H9 (cell line): ENCODE measurements around the gene TERB1. TPM values are rescaled to one million over a fixed set of nuclear protein-coding genes. Genes with fewer than 3 reads are reported as not detected.

Source experiments
- DNase-seq: peaks from one replicate; pipeline ENCODE4 v3.0.0-alpha.2; 2017
- H2AFZ ChIP-seq: one replicate; pipeline ENCODE4 v1.6.1; 2013; ENCODE audit warnings: mild to moderate bottlenecking, low read length, control low read depth, moderate library complexity
- H2AK5ac ChIP-seq: 2 replicates; pipeline ENCODE4 v1.6.1; 2013; ENCODE audit warnings: low read length, control low read depth, mixed read lengths; ENCODE audit not compliant: insufficient read length
- H2BK120ac ChIP-seq: one replicate; pipeline ENCODE4 v1.6.1; 2013; ENCODE audit warnings: low read depth, mild to moderate bottlenecking, low read length, control low read depth, inconsistent platforms; ENCODE audit not compliant: poor library complexity, severe bottlenecking
- H2BK12ac ChIP-seq: 2 replicates; pipeline ENCODE4 v1.6.1; 2013; ENCODE audit warnings: low read length, control low read depth, mixed read lengths, low read depth; ENCODE audit not compliant: insufficient read length
- H2BK15ac ChIP-seq: 2 replicates; pipeline ENCODE4 v1.6.1; 2013; ENCODE audit warnings: low read depth, low read length, control low read depth
- H2BK20ac ChIP-seq: one replicate; pipeline ENCODE4 v1.6.1; 2013; ENCODE audit warnings: low read depth, mild to moderate bottlenecking, low read length, control low read depth, inconsistent platforms; ENCODE audit not compliant: poor library complexity, severe bottlenecking
- H2BK5ac ChIP-seq: 2 replicates; pipeline ENCODE4 v1.6.1; 2013; ENCODE audit warnings: low read length, control low read depth, mixed read lengths; ENCODE audit not compliant: insufficient read length
- H3K14ac ChIP-seq: 2 replicates; pipeline ENCODE4 v1.6.1; 2013; ENCODE audit warnings: low read length, control low read depth; ENCODE audit not compliant: insufficient read depth
- H3K18ac ChIP-seq: 2 replicates; pipeline ENCODE4 v1.6.1; 2013; ENCODE audit warnings: low read depth, mild to moderate bottlenecking, mixed read lengths, low read length, control low read depth; ENCODE audit not compliant: insufficient read length
- H3K23ac ChIP-seq: 2 replicates; pipeline ENCODE4 v1.6.1; 2013; ENCODE audit warnings: low read length, control low read depth, mixed read lengths, low read depth; ENCODE audit not compliant: insufficient read length
- H3K23me2 ChIP-seq: 2 replicates; pipeline ENCODE4 v1.6.1; 2013; ENCODE audit warnings: low read depth, mild to moderate bottlenecking, mixed read lengths, low read length, control low read depth; ENCODE audit not compliant: insufficient read length, poor library complexity, severe bottlenecking
- H3K27ac ChIP-seq: 2 replicates; pipeline ENCODE4 v1.5.1; 2013; ENCODE audit warnings: low read length, control low read depth, mixed read lengths, low read depth; ENCODE audit not compliant: insufficient read length
- H3K27me3 ChIP-seq: 2 replicates; pipeline ENCODE4 v1.6.1; 2013; ENCODE audit warnings: low read length, control low read depth, inconsistent platforms; ENCODE audit not compliant: insufficient read depth
- H3K4ac ChIP-seq: 2 replicates; pipeline ENCODE4 v1.6.1; 2013; ENCODE audit warnings: low read depth, mild to moderate bottlenecking, control low read depth, inconsistent platforms, low read length, moderate library complexity
- H3K4me1 ChIP-seq: 2 replicates; pipeline ENCODE4 v1.6.1; 2013; ENCODE audit warnings: low read length, control low read depth, inconsistent platforms; ENCODE audit not compliant: insufficient read depth
- H3K4me2 ChIP-seq: 2 replicates; pipeline ENCODE4 v1.6.1; 2013; ENCODE audit warnings: low read length, control low read depth, mixed read lengths; ENCODE audit not compliant: insufficient read length, insufficient read depth
- H3K56ac ChIP-seq: 2 replicates; pipeline ENCODE4 v1.6.1; 2013; ENCODE audit warnings: low read depth, mild to moderate bottlenecking, mixed read lengths, low read length, control low read depth; ENCODE audit not compliant: insufficient read length
- H3K79me1 ChIP-seq: 2 replicates; pipeline ENCODE4 v1.6.1; 2013; ENCODE audit warnings: low read depth, mild to moderate bottlenecking, moderate library complexity, low read length, control low read depth, inconsistent platforms; ENCODE audit not compliant: insufficient read depth, poor library complexity, severe bottlenecking
- H3K79me2 ChIP-seq: 2 replicates; pipeline ENCODE4 v1.6.1; 2013; ENCODE audit warnings: low read length, control low read depth, inconsistent platforms; ENCODE audit not compliant: insufficient read depth
- H3K9ac ChIP-seq: 2 replicates; pipeline ENCODE4 v1.6.1; 2013; ENCODE audit warnings: low read length, control low read depth, mixed read lengths; ENCODE audit not compliant: insufficient read length; ENCODE audit errors: extremely low read depth
- H3K9me3 ChIP-seq: one replicate; pipeline ENCODE4 v1.6.1; 2013; ENCODE audit warnings: low read depth, low read length, inconsistent platforms; ENCODE audit not compliant: control insufficient read depth
- H3T11ph ChIP-seq: one replicate; pipeline ENCODE4 v1.6.1; 2013; ENCODE audit warnings: mild to moderate bottlenecking, low read length, control low read depth, inconsistent platforms
- H4K20me1 ChIP-seq: one replicate; pipeline ENCODE4 v1.6.1; 2013; ENCODE audit not compliant: control insufficient read depth, insufficient read length, insufficient read depth
- H4K5ac ChIP-seq: 2 replicates; pipeline ENCODE4 v1.6.1; 2013; ENCODE audit warnings: low read depth, mild to moderate bottlenecking, mixed read lengths, low read length, control low read depth; ENCODE audit not compliant: insufficient read length
- H4K8ac ChIP-seq: replicated peaks from 2 replicates; pipeline ENCODE4 v1.6.1; 2013; ENCODE audit warnings: low read length, control low read depth, mixed read lengths, low read depth; ENCODE audit not compliant: insufficient read length
- H4K91ac ChIP-seq: 2 replicates; pipeline ENCODE4 v1.6.1; 2013; ENCODE audit warnings: low read depth, mild to moderate bottlenecking, moderate library complexity, mixed read lengths, low read length, control low read depth; ENCODE audit not compliant: insufficient read length
- H3K27ac Mint-ChIP-seq, 3 experiments: 2 replicates in 2 of 3; 3 replicates in 1 of 3; pipeline ENCODE4 v1.8.0; 2020 to 2021; ENCODE audit warnings: mixed read lengths in 3 of 3, mild to moderate bottlenecking in 1 of 3, moderate library complexity in 1 of 3
- H3K27me3 Mint-ChIP-seq: 2 replicates; pipeline ENCODE4 v1.8.0; 2021; ENCODE audit warnings: low read depth, mild to moderate bottlenecking, moderate library complexity, mixed read lengths
- H3K36me3 Mint-ChIP-seq, 3 experiments: 2 replicates in 2 of 3; 3 replicates in 1 of 3; pipeline ENCODE4 v1.8.0; 2020 to 2021; ENCODE audit warnings: low read depth in 3 of 3, mixed read lengths in 3 of 3; ENCODE audit not compliant: insufficient read depth in 1 of 3
- H3K4me1 Mint-ChIP-seq, 2 experiments: 2 replicates each; pipeline ENCODE4 v1.8.0; 2020; ENCODE audit warnings: mixed read lengths in 2 of 2
- H3K4me3 Mint-ChIP-seq, 2 experiments: 2 replicates in 1 of 2; 3 replicates in 1 of 2; pipeline ENCODE4 v1.8.0; 2020 to 2021; ENCODE audit warnings: mild to moderate bottlenecking in 2 of 2, mixed read lengths in 2 of 2, moderate library complexity in 1 of 2
- H3K9me3 Mint-ChIP-seq, 2 experiments: 2 replicates in 1 of 2; 3 replicates in 1 of 2; pipeline ENCODE4 v1.8.0; 2020; ENCODE audit warnings: mild to moderate bottlenecking in 2 of 2, mixed read lengths in 2 of 2, moderate library complexity in 1 of 2
- CTCF ChIP-seq: fragments of 200-600 bp; sonication (generic); conservative IDR thresholded peaks from 3 replicates; pipeline ENCODE4 v1.8.0; 2021; ENCODE audit warnings: antibody characterized with exemption, mild to moderate bottlenecking
- WGBS: extraction: QIAGEN DNeasy Blood & Tissue Kit; methylation state at CpG from one replicate; pipeline ENCODE4 v1.1.7; 2013; ENCODE audit warnings: missing lambda C conversion rate, low lambda C conversion rate, mixed read lengths; ENCODE audit not compliant: insufficient read length; ENCODE audit errors: extremely low coverage; 5-methylcytosine and 5-hydroxymethylcytosine counted together
- total RNA-seq: library from RNA; stranded (reverse); gene quantifications from 2 replicates; pipeline ENCODE4 v1.2.1, GENCODE V29; 2021

TERB1 gene
- total RNA-seq, 1 experiment from 2014 or later, result not detected

- H4K20me1 ChIP-seq, result no peaks in the 10 kb centered on the region
- peaks cover 13% of the 10 kb centered on the region for H3K23me2 ChIP-seq
- no peak overlapping the region for H3K23ac ChIP-seq
- H4K91ac ChIP-seq, result no peak overlapping the region
- H3K4ac ChIP-seq, result no peak overlapping the region
- no CpG with 5 or more reads among the region's 1 CpG for WGBS
- H4K8ac ChIP-seq, result no peak overlapping the region
- no peak overlapping the region for H2BK20ac ChIP-seq
- H2AK5ac ChIP-seq, result no peak overlapping the region
- no peak for DNase-seq
- peaks cover 17% of the 10 kb centered on the region for H3K27me3 ChIP-seq
- H3K14ac ChIP-seq, result no peak overlapping the region
- H3K27ac ChIP-seq, result no peak overlapping the region
- H2AFZ ChIP-seq, result no peak overlapping the region
- H3K4me1 ChIP-seq, result no peaks in the 10 kb centered on the region; the same call in 1 of the 2 replicates
- Mint-ChIP-seq H3K27me3 (peaks cover 78% of the 10 kb centered on the region), H3K4me3 (peak overlapping the region in 1 of 2 experiments; percentile 81; a peak in 3 of 5 replicates), H3K9me3 (no peaks in the 10 kb centered on the region), H3K27ac (no peak overlapping the region), H3K4me1 (peaks cover 2 to 16% of the 10 kb centered on the region in 2 experiments; a peak in 3 of 4 replicates), H3K36me3 (no peaks in the 10 kb centered on the region; a peak in 1 of 7 replicates)
- no peak overlapping the region for H2BK15ac ChIP-seq
- no peak for TF ChIP-seq CTCF
- no peak overlapping the region for H3K9ac ChIP-seq
- no peaks in the 10 kb centered on the region for H3K79me2 ChIP-seq
- no peak overlapping the region for H3T11ph ChIP-seq
- no peaks in the 10 kb centered on the region for H3K9me3 ChIP-seq
- no peak overlapping the region for H3K56ac ChIP-seq
- H3K18ac ChIP-seq, result no peak overlapping the region
- H3K4me2 ChIP-seq, result no peak overlapping the region
- H2BK12ac ChIP-seq, result no peak overlapping the region
- H2BK120ac ChIP-seq, result no peak overlapping the region
- no peak overlapping the region for H4K5ac ChIP-seq
- H3K79me1 ChIP-seq, result no peaks in the 10 kb centered on the region
- no peak overlapping the region for H2BK5ac ChIP-seq
These were observed 44.9 kb upstream of the TERB1 start for GRCh38 chr16:66846266-66846665.
